SK-N-SH (cell line): ENCODE data around the gene TEX22. TPM values are rescaled to one million over a fixed set of nuclear protein-coding genes. Genes with fewer than 3 reads are reported as not detected.

ENCODE experiments used
- CTCF ChIA-PET: fragments of 300-600, 350-600 bp; formaldehyde crosslinking; extraction: SDS; loops from one replicate; lab custom pipeline; 2021; lab: Yijun Ruan, JAX
- POLR2A ChIA-PET: fragments of 350-600 bp; sonication (Branson Sonifier 250); formaldehyde crosslinking; extraction: SDS; loops from one replicate; lab custom pipeline; 2020; ENCODE audit warnings: antibody characterized with exemption, inconsistent platforms; lab: Yijun Ruan, JAX
- DNase-seq: peaks from one replicate; pipeline ENCODE4 v3.0.0; 2012
- H2AFZ ChIP-seq: fragments of 200-600 bp; sonication (generic); 2 replicates; pipeline ENCODE4 v1.8.1; 2016; ENCODE audit warnings: antibody characterized with exemption, mild to moderate bottlenecking, low read depth
- H3F3A ChIP-seq: fragments of 200-600 bp; sonication (generic); replicated peaks from 2 replicates; pipeline ENCODE3; 2016; ENCODE audit warnings: antibody characterized with exemption, mild to moderate bottlenecking; ENCODE audit not compliant: insufficient read depth
- H3K27ac ChIP-seq, 2 experiments: fragments of 200-500 bp in 1 of 2; fragments of 200-600 bp in 1 of 2; sonication (Bioruptor generic) in 1 of 2; sonication (generic), shearing (Covaris generic) in 1 of 2; 2 replicates each; pipeline versions ENCODE4 v1.5.1 to v1.6.1; 2014 to 2016; ENCODE audit warnings: low read depth in 2 of 2, inconsistent platforms in 1 of 2, low read length in 1 of 2, mild to moderate bottlenecking in 1 of 2, mixed read lengths in 1 of 2
- H3K27me3 ChIP-seq: fragments of 200-600 bp; sonication (generic), shearing (Covaris generic); 2 replicates; pipeline ENCODE4 v1.6.1; 2016; ENCODE audit warnings: mixed run types; ENCODE audit not compliant: insufficient read depth
- H3K36me3 ChIP-seq, 2 experiments: fragments of 200-500 bp in 1 of 2; fragments of 200-600 bp in 1 of 2; sonication (Bioruptor generic) in 1 of 2; sonication (generic) in 1 of 2; replicated peaks in 1 of 2; 2 replicates each; pipeline versions ENCODE3 to v1.5.1; 2014 to 2016; ENCODE audit warnings: low read length in 1 of 2, mild to moderate bottlenecking in 1 of 2; ENCODE audit not compliant: insufficient read depth in 2 of 2, control insufficient read depth in 1 of 2
- H3K4me1 ChIP-seq, 2 experiments: fragments of 200-500 bp in 1 of 2; fragments of 200-600 bp in 1 of 2; sonication (Bioruptor generic) in 1 of 2; sonication (generic), shearing (Covaris generic) in 1 of 2; 2 replicates each; pipeline versions ENCODE4 v1.5.1 to v1.6.1; 2014 to 2016; ENCODE audit warnings: low read depth in 1 of 2, low read length in 1 of 2, mixed run types in 1 of 2; ENCODE audit not compliant: insufficient read depth in 2 of 2, control insufficient read depth in 1 of 2
- H3K4me2 ChIP-seq: fragments of 200-600 bp; sonication (generic), shearing (Covaris generic); 2 replicates; pipeline ENCODE4 v1.6.1; 2017; ENCODE audit warnings: mixed run types
- H3K4me3 ChIP-seq, 2 experiments: fragments of 200-500 bp in 1 of 2; fragments of 200-600 bp in 1 of 2; sonication (Bioruptor generic) in 1 of 2; sonication (generic), shearing (Covaris generic) in 1 of 2; 2 replicates each; pipeline versions ENCODE4 v1.5.1 to v1.8.1; 2014 to 2016; ENCODE audit warnings: low read depth in 2 of 2, inconsistent platforms in 1 of 2, low read length in 1 of 2, mild to moderate bottlenecking in 1 of 2, mixed read lengths in 1 of 2, moderate library complexity in 1 of 2
- H3K79me2 ChIP-seq: fragments of 200-600 bp; sonication (generic); 2 replicates; pipeline ENCODE4 v1.8.1; 2017; ENCODE audit warnings: mild to moderate bottlenecking; ENCODE audit not compliant: insufficient read depth
- H3K9ac ChIP-seq: fragments of 200-600 bp; sonication (generic); 2 replicates; pipeline ENCODE4 v1.6.1; 2017; ENCODE audit warnings: mixed run types
- H3K9me2 ChIP-seq: fragments of 200-600 bp; sonication (generic); 2 replicates; pipeline ENCODE4 v1.6.1; 2017; ENCODE audit warnings: mixed run types
- H3K9me3 ChIP-seq: fragments of 200-600 bp; sonication (generic); 2 replicates; pipeline ENCODE4 v1.6.1; 2017; ENCODE audit warnings: mixed run types, mild to moderate bottlenecking, moderate library complexity
- H4K20me1 ChIP-seq: fragments of 200-600 bp; sonication (generic); 2 replicates; pipeline ENCODE4 v1.6.1; 2017; ENCODE audit warnings: mild to moderate bottlenecking, mixed run types; ENCODE audit not compliant: insufficient read depth
- CHD2 ChIP-seq: fragments of 150-350 bp; IDR thresholded peaks from 2 replicates; pipeline ENCODE4 v1.6.1; 2018; ENCODE audit warnings: low read length; ENCODE audit not compliant: partially characterized antibody
- ELF1 ChIP-seq: IDR thresholded peaks from 2 replicates; pipeline ENCODE4 v1.4.0; 2012
- FOXJ3 ChIP-seq: sonication (generic); formaldehyde crosslinking; IDR thresholded peaks from 2 replicates; pipeline ENCODE4 v1.5.1; 2020; ENCODE audit warnings: mild to moderate bottlenecking, missing genetic modification reagents
- FOXM1 ChIP-seq: IDR thresholded peaks from 2 replicates; pipeline ENCODE4 v1.4.0; 2012; ENCODE audit warnings: low read depth, mild to moderate bottlenecking
- GATA2 ChIP-seq: sonication (generic); formaldehyde crosslinking; IDR thresholded peaks from 2 replicates; pipeline ENCODE4 v1.5.0; 2020; ENCODE audit warnings: mild to moderate bottlenecking, missing genetic modification reagents
- MAX ChIP-seq: IDR thresholded peaks from 2 replicates; pipeline ENCODE4 v1.4.0; 2012; ENCODE audit warnings: low read depth
- NFIC ChIP-seq: IDR thresholded peaks from 2 replicates; pipeline ENCODE4 v1.4.0; 2012; ENCODE audit warnings: borderline replicate concordance
- NRF1 ChIP-seq: IDR thresholded peaks from 2 replicates; pipeline ENCODE4 v1.6.1; 2012; ENCODE audit warnings: low read depth, mild to moderate bottlenecking, low read length
- POLR2AphosphoS5 ChIP-seq: IDR thresholded peaks from 2 replicates; pipeline ENCODE4 v1.6.1; 2012; ENCODE audit warnings: low read depth, low read length
- RAD21 ChIP-seq: IDR thresholded peaks from 2 replicates; pipeline ENCODE4 v1.6.1; 2012; ENCODE audit warnings: mild to moderate bottlenecking, low read length
- REST ChIP-seq: IDR thresholded peaks from 2 replicates; pipeline ENCODE4 v1.6.1; 2012; ENCODE audit warnings: mild to moderate bottlenecking, low read depth, low read length, moderate library complexity
- RFX5 ChIP-seq: IDR thresholded peaks from 2 replicates; pipeline ENCODE4 v1.6.1; 2012; ENCODE audit warnings: mild to moderate bottlenecking, improper control_type of control experiment, low read length
- SIN3A ChIP-seq: IDR thresholded peaks from 2 replicates; pipeline ENCODE4 v1.6.1; 2012; ENCODE audit warnings: low read depth, mild to moderate bottlenecking, low read length, moderate library complexity, borderline replicate concordance
- TCF12 ChIP-seq: IDR thresholded peaks from 2 replicates; pipeline ENCODE4 v1.4.0; 2012
- YY1 ChIP-seq: IDR thresholded peaks from 2 replicates; pipeline ENCODE4 v1.4.0; 2012; ENCODE audit warnings: low read depth, mild to moderate bottlenecking
- ZBTB33 ChIP-seq: IDR thresholded peaks from 2 replicates; pipeline ENCODE4 v1.4.0; 2012; ENCODE audit warnings: low read depth, borderline replicate concordance
- WGBS: methylation state at CpG from one replicate; pipeline ENCODE4 v1.1.6; 2017; ENCODE audit warnings: low lambda C conversion rate; 5-methylcytosine and 5-hydroxymethylcytosine counted together
- polyA plus RNA-seq, 3 experiments: library from polyadenylated mRNA; depleted of rRNA; stranded (reverse); fragments of >200 nt; gene quantifications; 2 replicates each; pipeline ENCODE4 v1.2.3, GENCODE V29; 2012

TEX22 gene
- polyA plus RNA-seq, 1 of the 3 experiments (the other 2 are of a cell fraction): 0.26 TPM

- no peaks in the 10 kb centered on the region for H3F3A ChIP-seq
- ChIA-PET CTCF (interaction anchor here (0.7 to 3.7 kb wide), 4 partner anchors 10 to 32 kb away, joined by 4 to 13 read pairs (median 8); no protein-coding TSS in a partner anchor), POLR2A (no interaction called here)
- H3K9ac ChIP-seq: no peak overlapping the region
- no peak for DNase-seq
- no peak overlapping the region for H2AFZ ChIP-seq
- H3K4me2 ChIP-seq: no peak overlapping the region
- no peak for TF ChIP-seq NFIC
- TF ChIP-seq RAD21: no peak
- TF ChIP-seq NRF1: no peak
- no peak for TF ChIP-seq REST
- no peak for TF ChIP-seq GATA2 (CRISPR knock-in tag)
- no peak for TF ChIP-seq RFX5
- no peak for TF ChIP-seq YY1
- TF ChIP-seq MAX: no peak
- no peak for TF ChIP-seq SIN3A
- no peak for TF ChIP-seq FOXJ3
- no peak for TF ChIP-seq ELF1
- no peak for TF ChIP-seq ZBTB33
- TF ChIP-seq TCF12: no peak
- TF ChIP-seq CHD2: no peak
- no peak for TF ChIP-seq POLR2AphosphoS5
- TF ChIP-seq FOXM1: no peak
- WGBS: 96% methylated on average over 4 of the region's 18 CpGs
- H3K36me3 ChIP-seq: peaks cover 6 to 60% of the 10 kb centered on the region in 2 experiments
- no peak overlapping the region for H3K27ac ChIP-seq
- no peaks in the 10 kb centered on the region for H3K27me3 ChIP-seq
- H4K20me1 ChIP-seq: no peaks in the 10 kb centered on the region
- no peak overlapping the region for H3K4me3 ChIP-seq
- no peaks in the 10 kb centered on the region for H3K9me3 ChIP-seq
- no peaks in the 10 kb centered on the region; the same call in 1 of the 2 replicates for H3K79me2 ChIP-seq
- no peaks in the 10 kb centered on the region for H3K9me2 ChIP-seq
- H3K4me1 ChIP-seq: no peaks in the 10 kb centered on the region
Observed at GRCh38 chr14:105458010-105458409, 59.7 kb downstream of the TEX22 start.
